CD4-positive, CD25-positive, alpha-beta regulatory T cell (primary cell): ENCODE data around the gene CREB5. TPM values are rescaled to one million over a fixed set of nuclear protein-coding genes. Genes with fewer than 3 reads are reported as not detected.

Source experiments
- ATAC-seq, 2 donors: fragments of 150-1000 bp; cut with Tn5 transposase; one replicate each; pipeline ENCODE4 v1.10.0; 2021; ENCODE audit warnings: low read depth in 2 of 2, moderate number of reproducible peaks in 2 of 2, moderate library complexity in 1 of 2
- DNase-seq, 3 donors: peaks; one replicate each; pipeline versions ENCODE4 v3.0.0 to v3.0.0-alpha.2; 2012 to 2022; ENCODE audit warnings: mixed read lengths in 1 of 3
- H3K27ac ChIP-seq: one replicate; pipeline ENCODE4 v1.7.0; 2013; ENCODE audit warnings: mild to moderate bottlenecking, low read length; ENCODE audit not compliant: insufficient read depth, poor library complexity, severe bottlenecking
- H3K27me3 ChIP-seq: one replicate; pipeline ENCODE4 v1.7.0; 2013; ENCODE audit warnings: low read length; ENCODE audit not compliant: control insufficient read depth, insufficient read depth
- H3K36me3 ChIP-seq: one replicate; pipeline ENCODE4 v1.7.0; 2013; ENCODE audit warnings: mild to moderate bottlenecking, low read length, moderate library complexity; ENCODE audit not compliant: control insufficient read depth, insufficient read depth
- H3K4me1 ChIP-seq: 2 replicates; pipeline ENCODE4 v1.7.0; 2013; ENCODE audit warnings: mild to moderate bottlenecking, low read length; ENCODE audit not compliant: insufficient read depth, control insufficient read depth, poor library complexity, severe bottlenecking
- H3K4me3 ChIP-seq: one replicate; pipeline ENCODE4 v1.7.0; 2013; ENCODE audit warnings: low read depth, mild to moderate bottlenecking, low read length, moderate library complexity
- H3K9me3 ChIP-seq, 2 experiments: 1 replicate in 1 of 2; 2 replicates in 1 of 2; pipeline ENCODE4 v1.7.0; 2013; ENCODE audit warnings: low read length in 2 of 2, mild to moderate bottlenecking in 1 of 2, moderate library complexity in 1 of 2; ENCODE audit not compliant: control insufficient read depth in 2 of 2
- H3K27ac Mint-ChIP-seq, 3 donors: one replicate each; pipeline ENCODE4 v1.8.0; 2020 to 2022; ENCODE audit warnings: mild to moderate bottlenecking in 3 of 3, mixed read lengths in 3 of 3, moderate library complexity in 2 of 3
- H3K27me3 Mint-ChIP-seq: one replicate; pipeline ENCODE4 v1.8.0; 2022; ENCODE audit warnings: mild to moderate bottlenecking, mixed read lengths
- H3K36me3 Mint-ChIP-seq: one replicate; pipeline ENCODE4 v1.8.0; 2020; ENCODE audit warnings: mixed read lengths
- H3K4me1 Mint-ChIP-seq, 4 donors: one replicate each; pipeline ENCODE4 v1.8.0; 2020 to 2022; ENCODE audit warnings: mixed read lengths in 4 of 4, mild to moderate bottlenecking in 1 of 4
- H3K4me3 Mint-ChIP-seq, 4 donors: one replicate each; pipeline ENCODE4 v1.8.0; 2020 to 2022; ENCODE audit warnings: mild to moderate bottlenecking in 4 of 4, mixed read lengths in 4 of 4, moderate library complexity in 3 of 4
- H3K9me3 Mint-ChIP-seq, 7 donors: one replicate each; pipeline ENCODE4 v1.8.0; 2020 to 2022; ENCODE audit warnings: mixed read lengths in 7 of 7, mild to moderate bottlenecking in 3 of 7, moderate library complexity in 2 of 7
- polyA plus RNA-seq, 4 donors: library from polyadenylated mRNA; unstranded; fragments of 300-500 nt; fragmentation: Illumina TruSeq; gene quantifications; one replicate each; pipeline ENCODE4 v1.2.3, GENCODE V29; 2021
- total RNA-seq: library from RNA; stranded (reverse); gene quantifications from one replicate; pipeline ENCODE4 v1.2.3, GENCODE V29; 2022

CREB5 gene
- total and polyA plus RNA-seq, 5 donors from 2014 or later = 1.3 TPM; not detected in 4

DNA sequence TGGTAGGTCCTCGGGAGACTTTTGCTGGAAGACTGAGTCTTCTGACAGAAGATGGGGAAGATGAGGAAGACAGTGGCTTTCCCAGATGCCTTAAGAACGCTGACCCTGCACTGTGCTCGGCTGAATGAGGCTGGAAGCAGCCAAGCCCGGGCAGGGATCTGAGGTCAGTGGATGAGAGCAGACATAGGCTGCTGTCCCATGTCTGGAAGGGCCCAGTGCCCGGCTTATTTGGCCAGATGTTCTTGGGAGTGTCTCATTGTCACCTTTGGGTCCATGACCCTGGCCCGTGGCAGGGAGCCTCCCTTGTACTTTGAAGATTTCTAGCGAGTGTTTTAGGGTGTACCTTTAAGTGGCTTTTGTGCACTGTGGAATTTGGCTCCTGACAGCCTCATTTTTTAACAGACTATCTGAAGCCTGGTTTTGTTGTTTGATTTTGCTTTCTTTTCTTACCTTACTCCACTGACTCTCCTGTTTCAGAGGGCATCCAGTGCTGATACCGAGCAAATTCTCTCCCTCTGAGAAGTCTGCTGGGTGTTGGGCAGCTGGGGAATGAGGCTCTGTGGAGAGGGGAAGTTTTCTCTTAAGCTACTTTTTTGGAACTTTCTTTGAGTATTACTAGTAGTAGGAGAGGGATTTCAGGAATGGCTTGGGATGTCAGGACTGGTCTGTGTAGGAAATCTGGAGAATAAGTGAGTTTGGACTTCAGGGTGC, 61.4 kb downstream of the CREB5 start:
- H3K4me3 ChIP-seq = no peak overlapping the region
- no peaks in the 10 kb centered on the region for H3K9me3 ChIP-seq
- H3K27ac ChIP-seq = no peak overlapping the region
- DNase-seq (no peak), ATAC-seq (no peak)
- H3K27me3 ChIP-seq = peaks cover 7% of the 10 kb centered on the region
- no peak overlapping the region for H3K4me3 Mint-ChIP-seq
- no peaks in the 10 kb centered on the region for H3K9me3 Mint-ChIP-seq
- H3K4me1 ChIP-seq = no peaks in the 10 kb centered on the region
- H3K36me3 ChIP-seq = no peaks in the 10 kb centered on the region
- peaks cover 17% of the 10 kb centered on the region for H3K27me3 Mint-ChIP-seq
- no peak overlapping the region for H3K27ac Mint-ChIP-seq
- no peaks in the 10 kb centered on the region for H3K36me3 Mint-ChIP-seq
- H3K4me1 Mint-ChIP-seq = no peaks in the 10 kb centered on the region

GRCh38 chr7:28474282-28474638, 61.9 kb downstream of the CREB5 start:
- no peak overlapping the region for H3K27ac Mint-ChIP-seq
- peaks cover 23% of the 10 kb centered on the region for H3K27me3 Mint-ChIP-seq
- Histone ChIP-seq H3K9me3 (no peaks in the 10 kb centered on the region), H3K36me3 (no peaks in the 10 kb centered on the region), H3K27ac (no peak overlapping the region), H3K4me1 (no peaks in the 10 kb centered on the region), H3K4me3 (no peak overlapping the region), H3K27me3 (peaks cover 7% of the 10 kb centered on the region)
- H3K9me3 Mint-ChIP-seq = peaks cover 0 to 2% (median 0%) of the 10 kb centered on the region in 7 donors
- no peak overlapping the region for H3K4me3 Mint-ChIP-seq
- no peak for ATAC-seq
- no peaks in the 10 kb centered on the region for H3K4me1 Mint-ChIP-seq
- no peaks in the 10 kb centered on the region for H3K36me3 Mint-ChIP-seq
- DNase-seq = no peak

- no peak overlapping the region for H3K4me3 Mint-ChIP-seq
- H3K4me1 Mint-ChIP-seq = no peaks in the 10 kb centered on the region
- H3K27me3 ChIP-seq = peaks cover 7% of the 10 kb centered on the region
- no peak overlapping the region for H3K4me3 ChIP-seq
- H3K4me1 ChIP-seq = no peaks in the 10 kb centered on the region
- ATAC-seq (no peak), DNase-seq (no peak)
- H3K36me3 ChIP-seq = no peaks in the 10 kb centered on the region
- no peak overlapping the region for H3K27ac ChIP-seq
- H3K27me3 Mint-ChIP-seq = peaks cover 25% of the 10 kb centered on the region
- peaks cover 0 to 2% (median 0%) of the 10 kb centered on the region in 7 donors for H3K9me3 Mint-ChIP-seq
- H3K36me3 Mint-ChIP-seq = no peaks in the 10 kb centered on the region
- no peaks in the 10 kb centered on the region for H3K9me3 ChIP-seq
- no peak overlapping the region for H3K27ac Mint-ChIP-seq
Observed at GRCh38 chr7:28474640-28475039, 62.3 kb downstream of the CREB5 start.

- Histone ChIP-seq H3K27me3 (peaks cover 10% of the 10 kb centered on the region), H3K36me3 (no peaks in the 10 kb centered on the region), H3K9me3 (no peaks in the 10 kb centered on the region), H3K4me1 (no peaks in the 10 kb centered on the region), H3K27ac (no peak overlapping the region), H3K4me3 (no peak overlapping the region)
- Mint-ChIP-seq H3K4me3 (no peak overlapping the region), H3K27me3 (peaks cover 30% of the 10 kb centered on the region), H3K4me1 (peaks cover 0 to 11% (median 0%) of the 10 kb centered on the region in 4 donors), H3K9me3 (peaks cover 0 to 2% (median 0%) of the 10 kb centered on the region in 7 donors), H3K36me3 (no peaks in the 10 kb centered on the region), H3K27ac (no peak overlapping the region)
- DNase-seq = no peak
- no peak for ATAC-seq
Observed at GRCh38 chr7:28477041-28477442, 64.7 kb downstream of the CREB5 start.

- no peak overlapping the region for H3K4me3 Mint-ChIP-seq
- ATAC-seq = no peak
- H3K36me3 Mint-ChIP-seq = no peaks in the 10 kb centered on the region
- H3K27me3 ChIP-seq = peaks cover 10% of the 10 kb centered on the region
- H3K27ac Mint-ChIP-seq = no peak overlapping the region
- no peak for DNase-seq
- peaks cover 0 to 11% (median 0%) of the 10 kb centered on the region in 4 donors for H3K4me1 Mint-ChIP-seq
- no peaks in the 10 kb centered on the region for H3K36me3 ChIP-seq
- no peaks in the 10 kb centered on the region for H3K9me3 ChIP-seq
- no peak overlapping the region for H3K4me3 ChIP-seq
- H3K27ac ChIP-seq = no peak overlapping the region
- no peaks in the 10 kb centered on the region for H3K4me1 ChIP-seq
- H3K27me3 Mint-ChIP-seq = peaks cover 36% of the 10 kb centered on the region
- peaks cover 0 to 3% (median 0%) of the 10 kb centered on the region in 7 donors for H3K9me3 Mint-ChIP-seq
Observed at GRCh38 chr7:28478656-28479055, 66.3 kb downstream of the CREB5 start.

- Histone ChIP-seq H3K4me3 (no peak overlapping the region), H3K4me1 (no peaks in the 10 kb centered on the region), H3K27me3 (peaks cover 7% of the 10 kb centered on the region), H3K27ac (no peak overlapping the region), H3K9me3 (no peaks in the 10 kb centered on the region), H3K36me3 (no peaks in the 10 kb centered on the region)
- H3K4me1 Mint-ChIP-seq = peaks cover 0 to 11% (median 0%) of the 10 kb centered on the region in 4 donors
- no peaks in the 10 kb centered on the region for H3K36me3 Mint-ChIP-seq
- peaks cover 0 to 3% (median 0%) of the 10 kb centered on the region in 7 donors for H3K9me3 Mint-ChIP-seq
- no peak overlapping the region for H3K27ac Mint-ChIP-seq
- no peak overlapping the region for H3K4me3 Mint-ChIP-seq
- DNase-seq (no peak), ATAC-seq (no peak)
- H3K27me3 Mint-ChIP-seq = peaks cover 37% of the 10 kb centered on the region
Observed at GRCh38 chr7:28479507-28479947, 67.2 kb downstream of the CREB5 start.

DNA sequence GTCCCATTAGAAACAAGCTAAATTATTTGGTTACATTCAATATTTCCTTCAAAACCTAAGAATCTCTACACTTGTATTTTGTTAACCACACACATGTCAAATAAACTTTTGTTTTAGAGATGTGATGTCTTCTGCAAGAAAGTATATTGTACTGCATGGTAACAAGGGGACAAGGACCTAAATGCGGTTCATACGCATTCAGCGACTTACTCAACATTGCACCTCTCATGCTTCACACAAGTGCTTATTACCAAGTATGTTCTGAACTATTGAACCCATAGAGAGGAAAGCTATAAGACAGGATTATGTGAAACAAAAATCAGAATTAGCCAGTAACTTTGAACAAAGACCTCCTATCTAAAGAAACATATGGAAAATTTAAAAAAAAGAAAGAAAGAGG, 68.3 kb downstream of the CREB5 start:
- DNase-seq (no peak), ATAC-seq (no peak)
- Histone ChIP-seq H3K27me3 (peaks cover 6% of the 10 kb centered on the region), H3K9me3 (no peaks in the 10 kb centered on the region), H3K36me3 (no peaks in the 10 kb centered on the region), H3K4me3 (no peak overlapping the region), H3K27ac (no peak overlapping the region), H3K4me1 (no peaks in the 10 kb centered on the region)
- H3K4me3 Mint-ChIP-seq = no peak overlapping the region
- H3K9me3 Mint-ChIP-seq = peaks cover 0 to 3% (median 0%) of the 10 kb centered on the region in 7 donors
- H3K4me1 Mint-ChIP-seq = peaks cover 0 to 11% (median 0%) of the 10 kb centered on the region in 4 donors
- no peak overlapping the region for H3K27ac Mint-ChIP-seq
- H3K36me3 Mint-ChIP-seq = no peaks in the 10 kb centered on the region
- peaks cover 43% of the 10 kb centered on the region for H3K27me3 Mint-ChIP-seq
